HTERT RPE-1 (cell line): ENCODE measurements around the gene USP10.

Experiments used
- in situ Hi-C: fragments of 300-500 bp; cut with MboI; formaldehyde crosslinking; loops from 4 replicates; pipeline ENCODE4 v1.14.3; 2020; ENCODE audit warnings: low sequenced_read_pairs

The USP10 gene

GRCh38 chr16:84699712-84700445, at the start of gene USP10:
Gene USP10, plus strand, starts transcription at chr16:84700000. Its CDS starts 91 bp downstream, at chr16:84700091.
- in situ Hi-C loops = no loop called here

GRCh38 chr16:84650062-84650991, 49.5 kb upstream of the USP10 start:
- in situ Hi-C loops = no loop called here

- in situ Hi-C loops = no loop called here
Measured at GRCh38 chr16:84652566-84652965, 47.2 kb upstream of the USP10 start.

- in situ Hi-C loops = no loop called here
Measured at GRCh38 chr16:84654238-84654637, 45.6 kb upstream of the USP10 start.

- in situ Hi-C loops = no loop called here
Measured at GRCh38 chr16:84654998-84655397, 44.8 kb upstream of the USP10 start.

- in situ Hi-C loops = no loop called here
Measured at GRCh38 chr16:84656649-84657048, 43.2 kb upstream of the USP10 start.

- in situ Hi-C loops = no loop called here
Measured at GRCh38 chr16:84657229-84657837, 42.5 kb upstream of the USP10 start.

- in situ Hi-C loops = no loop called here
Measured at GRCh38 chr16:84658690-84659089, 41.1 kb upstream of the USP10 start.

DNA sequence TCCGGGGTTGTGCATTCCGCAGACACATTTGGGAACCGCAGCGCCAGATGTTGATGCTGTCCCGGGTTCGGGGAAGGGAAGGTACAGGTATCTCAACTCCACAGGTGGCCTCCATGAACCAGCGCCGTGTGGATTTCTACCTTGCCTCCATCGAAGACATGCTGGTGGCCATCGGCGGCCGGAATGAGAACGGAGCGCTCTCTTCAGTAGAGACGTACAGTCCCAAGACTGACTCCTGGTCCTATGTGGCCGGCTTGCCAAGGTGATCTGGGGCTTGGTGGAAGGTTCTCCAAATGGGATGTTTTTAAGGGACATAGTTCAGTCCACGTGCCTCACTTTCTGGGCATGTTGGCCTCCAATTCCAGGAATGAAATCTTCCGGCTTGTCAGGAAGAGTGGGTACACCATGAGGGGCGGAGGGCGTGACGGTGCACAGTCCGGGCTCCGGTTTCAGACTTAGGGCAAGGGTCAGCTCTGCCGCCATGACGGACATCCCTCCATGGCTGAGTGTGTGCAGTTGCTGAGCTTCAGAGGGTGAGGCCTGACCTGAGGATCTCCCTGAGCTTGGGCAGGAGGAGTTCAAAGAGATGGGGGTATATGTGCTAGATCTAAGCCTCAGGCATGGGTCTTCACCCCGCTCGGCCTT, 40.0 kb upstream of the USP10 start:
- in situ Hi-C loops = no loop called here

DNA sequence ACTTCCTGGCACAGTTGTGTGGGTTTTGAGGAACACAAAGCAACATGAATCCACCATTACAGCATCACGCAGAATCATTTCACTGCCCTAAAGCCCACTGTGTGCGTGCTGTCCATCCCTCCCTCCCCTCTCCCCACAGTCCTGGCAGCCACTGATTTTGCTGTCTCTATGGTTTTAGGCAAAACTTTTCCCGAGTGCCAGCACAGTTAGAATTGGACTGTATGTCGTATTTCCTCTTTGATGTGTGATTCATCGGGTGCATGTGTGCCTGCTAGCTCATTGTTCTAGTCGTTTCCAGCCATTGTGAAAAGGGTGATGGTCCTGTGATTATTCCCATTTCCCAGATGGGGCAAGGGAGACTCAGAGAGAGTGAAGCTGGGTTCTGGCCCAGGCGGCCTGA, 38.8 kb upstream of the USP10 start:
- in situ Hi-C loops = no loop called here

DNA sequence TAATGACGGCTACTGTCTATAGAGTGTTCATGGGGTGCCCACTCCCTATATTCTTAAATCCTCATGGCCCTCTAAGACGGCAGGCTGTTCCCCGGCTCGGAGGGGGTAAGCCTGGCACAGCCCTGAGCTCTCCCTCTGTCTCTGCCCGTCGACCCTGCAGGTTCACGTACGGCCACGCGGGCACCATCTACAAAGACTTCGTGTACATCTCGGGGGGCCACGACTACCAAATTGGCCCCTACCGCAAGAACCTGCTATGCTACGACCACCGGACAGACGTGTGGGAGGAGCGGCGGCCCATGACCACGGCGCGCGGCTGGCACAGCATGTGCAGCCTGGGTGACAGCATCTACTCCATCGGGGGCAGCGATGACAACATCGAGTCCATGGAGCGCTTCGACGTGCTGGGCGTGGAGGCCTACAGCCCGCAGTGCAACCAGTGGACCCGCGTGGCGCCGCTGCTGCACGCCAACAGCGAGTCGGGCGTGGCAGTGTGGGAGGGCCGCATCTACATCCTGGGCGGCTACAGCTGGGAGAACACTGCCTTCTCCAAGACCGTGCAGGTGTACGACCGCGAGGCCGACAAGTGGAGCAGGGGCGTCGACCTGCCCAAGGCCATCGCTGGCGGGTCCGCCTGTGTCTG, 38.3 kb upstream of the USP10 start:
- in situ Hi-C loops = no loop called here

DNA sequence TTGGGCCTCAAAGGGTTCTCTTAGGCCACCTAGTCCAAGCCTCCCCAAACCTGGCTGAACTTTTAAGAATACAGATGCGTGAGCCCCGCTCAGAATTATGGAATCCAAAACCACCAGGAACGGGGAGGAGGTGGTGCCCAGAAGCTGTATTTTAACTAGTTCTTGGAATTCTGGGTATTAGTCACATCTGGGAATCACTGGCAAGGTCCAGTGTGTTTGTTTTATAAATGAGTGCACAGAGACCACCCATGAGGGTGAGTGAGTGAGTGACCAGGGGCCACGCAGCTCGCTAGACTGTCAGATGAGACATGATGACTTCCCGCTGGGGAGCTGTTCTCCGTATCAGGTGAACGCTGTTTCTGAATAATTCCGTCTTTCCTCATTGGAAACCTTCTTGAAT, 37.3 kb upstream of the USP10 start:
- in situ Hi-C loops = no loop called here

DNA sequence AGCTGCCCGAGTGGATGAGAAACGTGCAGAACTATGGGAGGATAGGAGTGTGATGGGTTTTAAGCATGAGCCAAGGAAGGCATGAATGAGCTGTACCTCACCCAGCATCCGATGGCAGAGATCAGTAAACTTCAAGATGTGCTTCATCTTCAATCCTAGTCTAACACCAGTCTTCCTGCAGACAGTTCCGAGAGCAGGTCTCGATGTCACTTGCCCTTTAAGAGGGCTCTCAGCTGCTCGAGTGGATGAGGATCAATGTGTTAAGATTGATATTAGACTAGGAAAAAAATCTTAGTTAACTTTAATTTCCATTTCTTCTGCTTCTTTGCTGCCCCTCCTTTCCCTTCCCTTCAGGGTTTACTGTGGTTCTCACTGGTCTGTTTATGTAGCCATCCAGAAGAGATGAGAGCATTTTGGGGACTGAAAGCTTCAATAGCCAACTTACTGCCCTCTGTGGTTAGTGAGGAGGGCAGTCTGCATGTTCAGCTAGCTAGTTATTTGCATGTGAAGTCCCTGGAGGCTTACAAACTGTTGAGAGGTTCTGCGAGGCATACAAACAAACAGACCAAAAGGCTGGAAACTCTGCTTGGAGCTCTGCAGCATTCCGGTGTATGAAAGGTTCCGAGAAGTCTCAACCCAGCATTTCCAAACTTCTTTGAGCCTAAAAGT, 36.2 kb upstream of the USP10 start:
- in situ Hi-C loops = no loop called here

GRCh38 chr16:84665359-84665758, 34.4 kb upstream of the USP10 start:
- in situ Hi-C loops = no loop called here

DNA sequence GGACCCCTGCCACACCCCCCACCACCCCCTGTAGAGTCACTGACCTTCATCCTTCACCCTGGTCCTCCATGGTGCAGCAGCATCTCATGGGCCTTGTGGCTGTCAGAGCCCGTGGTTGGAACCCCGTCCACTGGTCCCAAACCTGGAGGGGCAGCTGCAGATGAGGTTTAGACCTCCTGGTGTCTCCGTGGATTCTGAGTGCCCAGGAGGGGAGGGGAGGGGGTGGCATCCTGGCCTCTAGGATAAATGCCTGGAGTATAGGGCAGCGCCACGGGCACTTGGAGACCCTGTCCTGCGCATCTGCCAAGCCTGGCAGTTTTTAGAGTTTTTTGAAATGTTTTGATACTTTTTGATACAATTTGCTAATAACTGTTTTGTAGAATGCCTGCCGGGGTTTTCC, 34.0 kb upstream of the USP10 start:
- in situ Hi-C loops = no loop called here

DNA sequence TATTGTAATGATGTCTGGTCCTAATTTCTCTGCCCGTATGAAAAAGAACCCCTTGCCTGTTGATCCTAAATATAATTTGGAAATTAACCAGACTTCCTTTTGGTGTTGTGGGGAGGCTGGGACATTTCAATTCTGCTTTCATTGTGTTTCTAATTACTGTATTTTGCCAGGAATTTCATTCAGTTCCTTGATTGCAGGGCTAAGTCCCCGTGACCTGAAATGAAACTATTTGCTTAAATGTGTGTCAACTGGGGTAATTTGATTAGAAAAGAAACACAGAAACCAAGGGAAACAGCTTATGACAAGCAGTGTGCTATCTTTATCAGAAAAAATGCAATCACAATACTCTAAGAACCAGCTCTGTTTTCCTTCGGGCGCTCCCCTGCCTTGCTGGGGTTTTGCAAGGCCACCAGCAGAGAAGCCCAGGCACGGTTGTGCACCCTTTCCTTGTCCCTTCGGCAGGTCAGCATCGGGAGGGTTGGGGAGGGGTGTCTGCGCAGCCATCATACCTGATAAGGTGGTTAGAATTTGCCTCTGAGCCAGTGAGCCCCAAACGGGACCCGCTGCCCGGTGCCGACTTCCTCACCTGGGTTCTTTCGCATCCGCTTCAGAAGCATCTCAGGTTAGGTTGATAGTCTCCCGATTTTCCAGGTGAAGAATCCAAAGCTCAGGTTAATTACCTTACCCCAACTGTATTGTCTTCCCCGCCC, 32.0 kb upstream of the USP10 start:
- in situ Hi-C loops = no loop called here

DNA sequence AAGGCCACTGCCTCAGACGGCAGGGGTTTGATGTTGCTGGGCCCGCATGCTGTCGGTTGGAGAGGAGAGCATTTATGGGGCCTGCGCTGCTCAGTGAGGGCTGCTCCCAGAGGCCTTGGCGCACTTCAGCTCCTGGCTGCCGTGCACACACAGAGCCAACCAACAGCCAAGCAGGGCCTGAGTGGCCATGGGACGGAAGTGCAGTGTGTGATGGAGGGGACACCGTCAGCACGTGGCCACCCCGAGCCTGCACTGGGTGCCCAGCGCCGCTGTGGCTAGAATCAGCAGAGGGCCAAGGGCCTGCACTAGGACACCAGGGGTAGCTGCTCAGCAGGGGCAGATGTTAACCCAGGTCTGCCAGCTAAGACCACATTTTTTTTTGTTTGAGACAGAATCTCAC, 29.7 kb upstream of the USP10 start:
- in situ Hi-C loops = no loop called here

- in situ Hi-C loops = no loop called here
Measured at GRCh38 chr16:84672276-84673202, 27.3 kb upstream of the USP10 start.

DNA sequence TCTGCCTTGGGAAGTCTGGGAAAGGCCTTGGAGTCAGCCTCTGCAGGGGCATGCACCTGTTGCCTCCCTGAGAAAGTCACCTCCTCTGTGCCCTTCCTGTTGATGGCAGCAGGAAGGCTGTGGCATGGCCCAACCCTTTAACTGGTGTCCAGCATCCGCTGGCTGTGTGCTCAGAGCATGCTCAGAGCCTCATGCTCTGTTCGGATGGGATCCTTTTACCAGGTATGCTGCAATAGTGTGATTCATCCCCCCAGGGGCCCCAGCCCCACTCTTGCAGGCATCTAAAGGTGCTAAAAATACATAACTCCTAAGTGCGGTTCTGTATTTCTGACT, 26.6 kb upstream of the USP10 start:
- in situ Hi-C loops = no loop called here
